ENCODE data around the gene TMEM54.

- no peak for TF ChIP-seq EZH2 (IDR thresholded peaks at IDR 0.05; ENCODE audit: borderline replicate concordance, insufficient read depth, low read depth, low read length, poor library complexity, severe bottlenecking)
- TF ChIP-seq CTCF (IDR thresholded peaks at IDR 0.05) = no peak
Observed at GRCh38 chr1:32895325-32896215, 5.6 kb downstream of the TMEM54 start.
